Muscle of back (tissue), 11 donors: ENCODE data around the gene MYO5A. TPM values are rescaled to one million over a fixed set of nuclear protein-coding genes. Genes with fewer than 3 reads are reported as not detected.
A peak's percentile ranks its signal among the peaks of the same experiment; 100 is the strongest.
"Not testable (repeated sequence)": the region's sequence is repeated elsewhere in the genome, so short reads cannot be mapped to it uniquely, and the experiment has no call there.

Source experiments
- DNase-seq, 3 donors: peaks; one replicate each; pipeline versions ENCODE4 v3.0.0 to v3.0.0-alpha.2; 2013
- polyA plus RNA-seq, 10 donors: library from polyadenylated mRNA; unstranded; fragments of 120-200 nt; gene quantifications; one replicate each; pipeline ENCODE4 v1.2.1, GENCODE V29; 2013; ENCODE audit not compliant: insufficient read length in 10 of 10

Gene MYO5A
- polyA plus RNA-seq, 10 donors, result 3.9 to 11.1 (median 6.5) TPM

- peak in 2 of 3 donors; percentile 18 to 47 for DNase-seq
These were observed 62.5 kb downstream of the MYO5A start for GRCh38 chr15:52466134-52466701.

- no peak for DNase-seq
These were observed 64.2 kb downstream of the MYO5A start for GRCh38 chr15:52464478-52464877.

- no peak for DNase-seq
These were observed 64.6 kb downstream of the MYO5A start for GRCh38 chr15:52464040-52464439.

GRCh38 chr15:52463638-52464037 is 65.0 kb downstream of the MYO5A start:
- DNase-seq, result no peak

GRCh38 chr15:52462806-52463360 is 65.8 kb downstream of the MYO5A start:
- no peak for DNase-seq

- DNase-seq, result not testable (repeated sequence)
These were observed 69.0 kb downstream of the MYO5A start for GRCh38 chr15:52459701-52460100.

GRCh38 chr15:52459265-52459664 is 69.4 kb downstream of the MYO5A start:
- not testable (repeated sequence) for DNase-seq

- DNase-seq, result no peak
These were observed 80.4 kb downstream of the MYO5A start for GRCh38 chr15:52448011-52448890.

- no peak for DNase-seq
These were observed 82.7 kb downstream of the MYO5A start for GRCh38 chr15:52445954-52446353.

GRCh38 chr15:52445553-52445952 is 83.1 kb downstream of the MYO5A start:
- DNase-seq, result no peak

GRCh38 chr15:52443205-52443604 is 85.5 kb downstream of the MYO5A start:
- DNase-seq, result not testable (repeated sequence)

- DNase-seq, result no peak
These were observed 86.8 kb downstream of the MYO5A start for GRCh38 chr15:52441841-52442240.

GRCh38 chr15:52440946-52441345 is 87.7 kb downstream of the MYO5A start:
- DNase-seq, result no peak

GRCh38 chr15:52440414-52440813 is 88.3 kb downstream of the MYO5A start:
- no peak for DNase-seq

- DNase-seq, result no peak
These were observed 89.2 kb downstream of the MYO5A start for GRCh38 chr15:52439470-52439869.

- not testable (repeated sequence) for DNase-seq
These were observed 89.6 kb downstream of the MYO5A start for GRCh38 chr15:52439042-52439441.

GRCh38 chr15:52438047-52438446 is 90.6 kb downstream of the MYO5A start:
- DNase-seq, result no peak

GRCh38 chr15:52437646-52438045 is 91.0 kb downstream of the MYO5A start:
- DNase-seq, result no peak

- no peak for DNase-seq
These were observed 91.7 kb downstream of the MYO5A start for GRCh38 chr15:52436981-52437380.

- DNase-seq, result no peak
These were observed 93.8 kb downstream of the MYO5A start for GRCh38 chr15:52434885-52435284.

GRCh38 chr15:52428297-52428696 is 100.4 kb downstream of the MYO5A start:
- no peak for DNase-seq

- DNase-seq, result peak in 2 of 3 donors; percentile 36 to 42
These were observed 100.9 kb downstream of the MYO5A start for GRCh38 chr15:52427804-52428203.

- DNase-seq, result no peak
These were observed 103.7 kb downstream of the MYO5A start for GRCh38 chr15:52424856-52425431.
